Right atrium auricular region (tissue), 2 donors: Measurements from ENCODE around the gene LSM12. TPM values are rescaled to one million over a fixed set of nuclear protein-coding genes. Genes with fewer than 3 reads are reported as not detected.

Experiments
- DNase-seq: peaks from one replicate; pipeline ENCODE4 v3.0.0-alpha.2; 2019; ENCODE audit warnings: low spot score
- H3K27ac ChIP-seq, 2 donors: fragments of 200-600 bp; sonication (generic); 1 replicate in 1 of 2; 2 replicates in 1 of 2; pipeline ENCODE4 v1.5.1; 2016 to 2019
- H3K27me3 ChIP-seq, 2 donors: fragments of 200-600 bp; sonication (generic); one replicate each; pipeline versions ENCODE4 v1.5.1 to v1.6.0; 2017 to 2019
- H3K36me3 ChIP-seq: fragments of 200-600 bp; sonication (generic); one replicate; pipeline ENCODE4 v1.5.1; 2016
- H3K4me1 ChIP-seq, 2 donors: fragments of 200-600 bp; sonication (generic); one replicate each; pipeline versions ENCODE4 v1.5.1 to v1.6.0; 2017 to 2019
- H3K4me3 ChIP-seq, 2 donors: fragments of 200-600 bp; sonication (generic); 1 replicate in 1 of 2; 2 replicates in 1 of 2; pipeline ENCODE4 v1.5.1; 2017 to 2019; ENCODE audit warnings: mild to moderate bottlenecking in 1 of 2, moderate library complexity in 1 of 2
- H3K9me3 ChIP-seq, 2 donors: fragments of 200-600 bp; sonication (generic); one replicate each; pipeline ENCODE4 v1.5.1; 2019
- CTCF ChIP-seq, 2 donors: fragments of 200-600 bp; sonication (generic); IDR thresholded peaks; one replicate each; pipeline ENCODE4 v1.5.1; 2019; ENCODE audit warnings: antibody characterized with exemption in 2 of 2
- total RNA-seq, 2 donors: library from RNA; depleted of rRNA; stranded (reverse); fragments of >200 nt; gene quantifications; one replicate each; pipeline ENCODE4 v1.1.0, GENCODE V29; 2016

The LSM12 gene
- total RNA-seq, 2 donors from 2014 or later = 36.8 to 41.3 TPM

GRCh38 chr17:44097110-44097958 lies 30.9 kb upstream of the LSM12 start:
- H3K27me3 ChIP-seq = no peaks in the 10 kb centered on the region
- no peak overlapping the region for H3K4me3 ChIP-seq
- no peak for TF ChIP-seq CTCF (IDR thresholded peaks at IDR 0.05)
- peak overlapping the region; percentile 83 to 87 for H3K27ac ChIP-seq
- H3K36me3 ChIP-seq = peaks cover 14% of the 10 kb centered on the region
- no peak for DNase-seq
- H3K9me3 ChIP-seq = no peaks in the 10 kb centered on the region
- H3K4me1 ChIP-seq = peaks cover 0 to 66% of the 10 kb centered on the region in 2 donors

- H3K4me3 ChIP-seq = peak overlapping the region; percentile 17 to 40
Measured at GRCh38 chr17:44095647-44096496, 29.4 kb upstream of the LSM12 start.

GRCh38 chr17:44095388-44095646 lies 28.8 kb upstream of the LSM12 start:
- peaks cover 0 to 55% of the 10 kb centered on the region in 2 donors for H3K4me1 ChIP-seq

More at GRCh38 chr17:44095647-44096496, 29.4 kb upstream of the LSM12 start:
- DNase-seq = peak; percentile 73
- no peaks in the 10 kb centered on the region for H3K9me3 ChIP-seq
- H3K4me1 ChIP-seq = peaks cover 0 to 59% of the 10 kb centered on the region in 2 donors
- H3K27me3 ChIP-seq = no peaks in the 10 kb centered on the region
- peak in 1 of 2 donors; percentile 24 for TF ChIP-seq CTCF (IDR thresholded peaks at IDR 0.05)
- H3K36me3 ChIP-seq = peaks cover 28% of the 10 kb centered on the region
- peak overlapping the region; percentile 83 to 87 for H3K27ac ChIP-seq

GRCh38 chr17:44094701-44095387 lies 28.4 kb upstream of the LSM12 start:
- peaks cover 0 to 50% of the 10 kb centered on the region in 2 donors for H3K4me1 ChIP-seq
- peak overlapping the region; percentile 83 to 87 for H3K27ac ChIP-seq
- H3K36me3 ChIP-seq = peaks cover 39% of the 10 kb centered on the region
- no peak overlapping the region for H3K4me3 ChIP-seq
- no peaks in the 10 kb centered on the region for H3K27me3 ChIP-seq
- H3K9me3 ChIP-seq = no peaks in the 10 kb centered on the region
- no peak for DNase-seq
- no peak for TF ChIP-seq CTCF (IDR thresholded peaks at IDR 0.05)

More at GRCh38 chr17:44095388-44095646, 28.8 kb upstream of the LSM12 start:
- H3K36me3 ChIP-seq = peaks cover 34% of the 10 kb centered on the region
- peak overlapping the region; percentile 83 to 87 for H3K27ac ChIP-seq
- peak overlapping the region in 1 of 2 donors; percentile 40 for H3K4me3 ChIP-seq
- H3K9me3 ChIP-seq = no peaks in the 10 kb centered on the region
- no peak for TF ChIP-seq CTCF (IDR thresholded peaks at IDR 0.05)
- H3K27me3 ChIP-seq = no peaks in the 10 kb centered on the region
- DNase-seq = no peak

GRCh38 chr17:44093231-44093900 lies 26.9 kb upstream of the LSM12 start:
- Histone ChIP-seq H3K4me3 (no peak overlapping the region), H3K27ac (no peak overlapping the region), H3K27me3 (no peaks in the 10 kb centered on the region), H3K9me3 (no peaks in the 10 kb centered on the region), H3K36me3 (peaks cover 49% of the 10 kb centered on the region), H3K4me1 (peaks cover 0 to 38% of the 10 kb centered on the region in 2 donors)
- DNase-seq = no peak
- no peak for TF ChIP-seq CTCF (IDR thresholded peaks at IDR 0.05)
